C4-2B (cell line): ENCODE measurements around the gene ID2.

ENCODE experiments used
- CTCF ChIP-seq: fragments of 450-650 bp; conservative IDR thresholded peaks from 2 replicates; pipeline ENCODE4 v1.5.1; 2017; ENCODE audit warnings: mild to moderate bottlenecking
- ZFX ChIP-seq: fragments of 450-650 bp; IDR thresholded peaks from 2 replicates; pipeline ENCODE4 v1.6.1; 2017

DNA sequence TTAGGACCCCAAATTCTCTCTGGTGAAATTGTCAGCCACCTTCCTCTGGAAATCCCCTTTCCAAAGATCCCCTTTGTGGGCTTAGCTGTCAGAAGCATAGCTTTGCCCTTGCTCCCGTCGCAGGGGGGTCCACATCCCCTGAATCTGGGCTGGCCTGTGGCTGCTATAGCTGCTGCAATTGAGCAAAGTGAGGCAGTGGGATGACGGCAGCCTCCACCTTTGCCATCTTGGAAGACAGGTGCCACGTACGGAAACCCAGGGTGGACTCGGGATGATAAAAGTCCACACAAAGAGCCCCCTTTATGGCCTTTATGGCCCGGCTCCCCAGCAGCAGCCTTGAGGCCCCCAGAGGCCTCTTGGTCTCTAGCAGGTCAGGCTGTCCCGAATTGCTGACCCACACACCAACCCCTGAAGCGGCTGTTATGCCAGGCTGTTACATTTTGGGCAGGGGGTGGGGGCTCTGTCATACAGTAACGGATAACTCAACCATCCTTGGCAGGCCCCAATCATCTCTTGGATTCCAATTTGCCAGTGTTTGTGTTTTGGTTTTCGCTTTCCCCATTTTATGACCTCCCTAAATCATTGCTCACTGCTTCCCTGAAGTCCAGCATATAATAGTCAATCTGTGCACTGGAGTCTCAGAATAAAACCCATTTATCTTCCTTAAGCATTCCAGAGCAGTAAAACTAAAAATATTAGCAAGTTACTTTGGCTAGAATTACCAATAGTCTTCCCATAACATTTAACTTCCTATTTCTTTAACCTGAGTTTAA lies 33.2 kb upstream of the ID2 start:
- TF ChIP-seq CTCF: no peak
- no peak for TF ChIP-seq ZFX
